GM18519 (cell line): ENCODE data around the gene CCDC197.
A peak's percentile ranks its signal among the peaks of the same experiment; 100 is the strongest.

Source experiments
- ATAC-seq: cut with Tn5 transposase; IDR thresholded peaks from one replicate; pipeline ENCODE4 v1.9.1; 2021; ENCODE audit warnings: mild to moderate bottlenecking, moderate library complexity; ENCODE audit not compliant: unreplicated experiment, low FRiP score

Gene CCDC197

GRCh38 chr14:94021416-94022157 is 24.5 kb downstream of the CCDC197 start:
- ATAC-seq = no peak

- ATAC-seq = no peak
Measured at GRCh38 chr14:94022532-94023411, 25.7 kb downstream of the CCDC197 start.

GRCh38 chr14:94024549-94024948 is 27.4 kb downstream of the CCDC197 start:
- no peak for ATAC-seq

- no peak for ATAC-seq
Measured at GRCh38 chr14:94025720-94026119, 28.6 kb downstream of the CCDC197 start.

- ATAC-seq = peak; percentile 99
Measured at GRCh38 chr14:94026173-94026888, 29.2 kb downstream of the CCDC197 start, which contains the start of gene OTUB2. OTUB2 (plus strand) TSS chr14:94026340; CDS start chr14:94026538, 198 bp downstream.

GRCh38 chr14:94026889-94027469 is 29.9 kb downstream of the CCDC197 start:
- ATAC-seq = no peak

- no peak for ATAC-seq
Measured at GRCh38 chr14:94027566-94028449, 30.7 kb downstream of the CCDC197 start.

- no peak for ATAC-seq
Measured at GRCh38 chr14:94028450-94028826, 31.3 kb downstream of the CCDC197 start.

- ATAC-seq = no peak
Measured at GRCh38 chr14:94029265-94029664, 32.2 kb downstream of the CCDC197 start.

GRCh38 chr14:94029671-94030203 is 32.6 kb downstream of the CCDC197 start:
- ATAC-seq = no peak

GRCh38 chr14:94030571-94030970 is 33.5 kb downstream of the CCDC197 start:
- no peak for ATAC-seq

- ATAC-seq = no peak
Measured at GRCh38 chr14:94031161-94031882, 34.2 kb downstream of the CCDC197 start.

- no peak for ATAC-seq
Measured at GRCh38 chr14:94031883-94032279, 34.8 kb downstream of the CCDC197 start.

- no peak for ATAC-seq
Measured at GRCh38 chr14:94034886-94035285, 37.8 kb downstream of the CCDC197 start.

- ATAC-seq = peak; percentile 77
Measured at GRCh38 chr14:94036313-94037167, 39.4 kb downstream of the CCDC197 start.

- no peak for ATAC-seq
Measured at GRCh38 chr14:94037954-94038353, 40.9 kb downstream of the CCDC197 start.

- ATAC-seq = no peak
Measured at GRCh38 chr14:94038510-94038909, 41.4 kb downstream of the CCDC197 start.
